A673 (cell line): ENCODE results near the gene KREMEN1.

Experiments
- EZH2 ChIP-seq: fragments of 200-600 bp; sonication (generic); IDR thresholded peaks from 2 replicates; pipeline ENCODE4 v1.6.1; 2017; ENCODE audit warnings: borderline replicate concordance, low read depth, mild to moderate bottlenecking, mixed read lengths, antibody characterized with exemption, low read length; ENCODE audit not compliant: poor library complexity, severe bottlenecking
- TF ChIP-seq, protein P1 (sequence below): fragments of 300-800, 200-600 bp; sonication (generic); conservative IDR thresholded peaks from 2 replicates; pipeline ENCODE4 v1.5.1; 2017; ENCODE audit warnings: low read depth, mild to moderate bottlenecking, antibody characterized with exemption, low read length, moderate library complexity, mixed read lengths

DNA sequence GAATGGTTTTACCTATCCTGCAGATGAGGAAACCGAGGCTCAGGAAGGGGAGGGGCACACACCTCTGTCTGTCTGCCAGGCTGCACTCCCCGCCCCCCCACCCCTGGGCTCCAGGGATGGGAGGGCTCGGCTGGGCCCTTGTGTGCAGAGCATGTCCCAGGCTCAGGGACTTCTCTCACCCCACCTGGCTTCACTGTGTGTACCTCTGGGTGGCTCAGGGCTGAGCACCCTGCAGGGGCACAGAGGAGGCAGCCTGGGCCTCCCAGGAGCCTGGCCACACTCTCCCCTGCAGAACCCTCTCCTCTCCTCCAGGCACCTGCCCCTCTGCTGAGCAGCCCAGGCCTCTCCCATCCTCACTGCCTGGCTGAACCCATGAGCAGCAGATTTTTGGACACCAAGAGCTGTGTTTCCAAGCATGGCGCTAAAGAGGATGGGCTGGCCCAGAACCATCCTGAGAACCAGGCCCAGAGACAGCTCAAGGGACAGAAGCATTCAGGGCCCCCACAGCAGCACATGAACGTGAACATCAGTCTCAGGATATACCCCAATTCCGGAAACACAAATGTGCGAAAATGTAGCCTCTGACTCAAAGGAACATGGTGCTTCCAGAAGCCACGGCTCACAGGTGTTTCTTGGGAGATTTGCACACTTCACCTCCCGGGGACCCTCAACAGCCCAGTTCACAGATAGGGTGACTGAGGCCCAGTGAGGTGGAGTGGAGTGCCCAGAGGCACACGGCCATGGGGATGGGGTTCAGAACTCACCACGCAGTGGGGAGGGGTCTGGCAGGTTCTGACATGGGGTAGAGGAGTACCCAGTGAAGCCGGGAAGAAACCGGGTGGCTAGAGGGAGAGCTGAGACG, 143.4 kb downstream of the KREMEN1 start:
- no peak for TF ChIP-seq EZH2
- TF ChIP-seq, protein P1, sequence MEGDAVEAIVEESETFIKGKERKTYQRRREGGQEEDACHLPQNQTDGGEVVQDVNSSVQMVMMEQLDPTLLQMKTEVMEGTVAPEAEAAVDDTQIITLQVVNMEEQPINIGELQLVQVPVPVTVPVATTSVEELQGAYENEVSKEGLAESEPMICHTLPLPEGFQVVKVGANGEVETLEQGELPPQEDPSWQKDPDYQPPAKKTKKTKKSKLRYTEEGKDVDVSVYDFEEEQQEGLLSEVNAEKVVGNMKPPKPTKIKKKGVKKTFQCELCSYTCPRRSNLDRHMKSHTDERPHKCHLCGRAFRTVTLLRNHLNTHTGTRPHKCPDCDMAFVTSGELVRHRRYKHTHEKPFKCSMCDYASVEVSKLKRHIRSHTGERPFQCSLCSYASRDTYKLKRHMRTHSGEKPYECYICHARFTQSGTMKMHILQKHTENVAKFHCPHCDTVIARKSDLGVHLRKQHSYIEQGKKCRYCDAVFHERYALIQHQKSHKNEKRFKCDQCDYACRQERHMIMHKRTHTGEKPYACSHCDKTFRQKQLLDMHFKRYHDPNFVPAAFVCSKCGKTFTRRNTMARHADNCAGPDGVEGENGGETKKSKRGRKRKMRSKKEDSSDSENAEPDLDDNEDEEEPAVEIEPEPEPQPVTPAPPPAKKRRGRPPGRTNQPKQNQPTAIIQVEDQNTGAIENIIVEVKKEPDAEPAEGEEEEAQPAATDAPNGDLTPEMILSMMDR, result no peak
